NK-92 treated with Interleukin-12 subunit alpha and Interleukin-12 subunit beta, amount 100 ng/mL, for 24 hours (cell line): Measurements from ENCODE around the gene RGPD8.
"Not testable (repeated sequence)": the region's sequence is repeated elsewhere in the genome, so short reads cannot be mapped to it uniquely, and the experiment has no call there.

Experiments used
- DNase-seq: peaks from one replicate; lab custom pipeline; 2025; lab: John Stamatoyannopoulos, UW

RGPD8 gene

GRCh38 chr2:112435716-112436431 is 2.4 kb upstream of the RGPD8 start:
- DNase-seq: not testable (repeated sequence)

- not testable (repeated sequence) for DNase-seq
These were observed 1.7 kb upstream of the RGPD8 start for GRCh38 chr2:112434890-112435715.

- DNase-seq: no peak
These were observed 686 bp upstream of the RGPD8 start for GRCh38 chr2:112433932-112434730.

- DNase-seq: not testable (repeated sequence)
These were observed 538 bp downstream of the RGPD8 start for GRCh38 chr2:112432735-112433479.

GRCh38 chr2:112432390-112432734 is 1.1 kb downstream of the RGPD8 start:
- not testable (repeated sequence) for DNase-seq

- not testable (repeated sequence) for DNase-seq
These were observed 1.7 kb downstream of the RGPD8 start for GRCh38 chr2:112431587-112432295.

- DNase-seq: not testable (repeated sequence)
These were observed 8.9 kb downstream of the RGPD8 start for GRCh38 chr2:112424553-112424952.

- DNase-seq: not testable (repeated sequence)
These were observed 16.6 kb downstream of the RGPD8 start for GRCh38 chr2:112416860-112417259.

- DNase-seq: not testable (repeated sequence)
These were observed 73.4 kb downstream of the RGPD8 start for GRCh38 chr2:112360055-112360454.

- not testable (repeated sequence) for DNase-seq
These were observed 79.1 kb downstream of the RGPD8 start for GRCh38 chr2:112354335-112354734.

- not testable (repeated sequence) for DNase-seq
These were observed 80.4 kb downstream of the RGPD8 start for GRCh38 chr2:112352809-112353603.

- not testable (repeated sequence) for DNase-seq
These were observed 81.2 kb downstream of the RGPD8 start for GRCh38 chr2:112352292-112352691.

GRCh38 chr2:112345030-112346027 is 88.1 kb downstream of the RGPD8 start:
- no peak for DNase-seq

GRCh38 chr2:112343827-112344585 is 89.4 kb downstream of the RGPD8 start:
- no peak for DNase-seq

- no peak for DNase-seq
These were observed 91.3 kb downstream of the RGPD8 start for GRCh38 chr2:112342067-112342550.

- no peak for DNase-seq
These were observed 92.8 kb downstream of the RGPD8 start for GRCh38 chr2:112340475-112341267.

GRCh38 chr2:112339986-112340385 is 93.5 kb downstream of the RGPD8 start:
- DNase-seq: no peak
